Activated CD4-positive, alpha-beta memory T cell treated with anti-CD3 and anti-CD28 coated beads, Interleukin-2, amount 10 ng/mL, durations not matched to agents 7 days and 5 days (primary cell): ENCODE measurements around the gene ZBTB26. TPM values are rescaled to one million over a fixed set of nuclear protein-coding genes. Genes with fewer than 3 reads are reported as not detected.

Experiments used
- CTCF ChIA-PET: fragments of 350-600 bp; sonication (Branson Sonifier 250); formaldehyde crosslinking; loops from one replicate; lab custom pipeline; 2021; ENCODE audit warnings: antibody characterized with exemption, inconsistent platforms; lab: Charles Lee
- POLR2A ChIA-PET: fragments of 350-600 bp; sonication (Branson Sonifier 250); formaldehyde crosslinking; loops from one replicate; lab custom pipeline; 2021; ENCODE audit warnings: antibody characterized with exemption; lab: Charles Lee
- DNase-seq: peaks from one replicate; pipeline ENCODE4 v3.0.0-alpha.2; 2020
- H3K27ac Mint-ChIP-seq: one replicate; pipeline ENCODE4 v1.8.0; 2021; ENCODE audit warnings: mild to moderate bottlenecking, mixed read lengths
- H3K27me3 Mint-ChIP-seq: one replicate; pipeline ENCODE4 v1.8.0; 2021; ENCODE audit warnings: mixed read lengths
- H3K36me3 Mint-ChIP-seq: one replicate; pipeline ENCODE4 v1.8.0; 2021; ENCODE audit warnings: low read depth, mixed read lengths
- H3K4me1 Mint-ChIP-seq: one replicate; pipeline ENCODE4 v1.8.0; 2021; ENCODE audit warnings: mixed read lengths
- H3K4me3 Mint-ChIP-seq: one replicate; pipeline ENCODE4 v1.8.0; 2021; ENCODE audit warnings: mild to moderate bottlenecking, mixed read lengths
- H3K9me3 Mint-ChIP-seq: one replicate; pipeline ENCODE4 v1.8.0; 2021; ENCODE audit warnings: mixed read lengths
- total RNA-seq, 2 experiments: library from RNA; stranded (reverse); gene quantifications; one replicate each; pipeline ENCODE4 v1.2.3, GENCODE V29; 2021

Gene ZBTB26
- total RNA-seq, 2 experiments from 2014 or later: 8.4 to 8.5 TPM

DNA sequence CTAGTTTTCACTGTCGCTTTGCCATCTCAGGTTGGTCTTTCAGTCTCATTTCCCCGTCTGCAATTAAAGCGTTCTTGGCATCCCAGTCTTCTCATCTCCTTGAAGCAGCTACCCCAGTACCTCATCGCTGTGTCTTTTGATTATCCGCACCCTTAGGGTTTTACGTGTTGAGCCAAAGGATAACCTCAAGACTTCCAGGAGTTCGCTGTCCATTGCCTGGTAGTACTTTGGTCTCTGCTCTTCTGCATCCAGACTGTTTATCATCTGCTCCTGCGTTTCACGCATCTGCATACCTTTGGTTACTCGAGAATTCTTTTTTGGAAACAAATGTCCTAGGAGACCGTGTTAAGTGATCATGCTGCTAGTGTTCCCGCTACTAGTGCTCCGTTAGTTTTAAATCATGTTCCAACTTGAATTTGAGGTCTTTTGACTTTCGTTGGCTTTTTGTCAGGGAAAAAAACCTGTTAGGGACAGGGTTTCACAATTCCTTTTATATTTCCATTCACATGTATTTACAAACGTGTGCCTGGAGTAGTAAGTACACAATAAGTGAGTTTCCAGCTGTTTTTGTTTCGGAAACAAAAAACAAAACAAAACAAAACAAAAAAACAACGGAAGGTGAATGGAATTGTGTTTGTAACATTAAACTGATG, 10.4 kb upstream of the ZBTB26 start:
- H3K36me3 Mint-ChIP-seq: peaks cover 19% of the 10 kb centered on the region
- CTCF ChIA-PET: interaction anchor here (0.6 to 2.1 kb wide), 5 partner anchors 10 to 1301 kb away, joined by 3 to 9 read pairs (median 6); partner anchors contain the start of gene ZBTB26
- DNase-seq: peak; percentile 19
- peak overlapping the region; percentile 78 for H3K27ac Mint-ChIP-seq
- POLR2A ChIA-PET: interaction anchor here (0.8 to 4.1 kb wide), 10 partner anchors 11 to 113 kb away, joined by 3 to 59 read pairs (median 7); partner anchors contain the start of genes PDCL, RC3H2, ZBTB26 and ZBTB6
- H3K4me1 Mint-ChIP-seq: peaks cover 44% of the 10 kb centered on the region
- peak overlapping the region; percentile 92 for H3K4me3 Mint-ChIP-seq
- H3K27me3 Mint-ChIP-seq: no peaks in the 10 kb centered on the region
- H3K9me3 Mint-ChIP-seq: no peaks in the 10 kb centered on the region

DNA sequence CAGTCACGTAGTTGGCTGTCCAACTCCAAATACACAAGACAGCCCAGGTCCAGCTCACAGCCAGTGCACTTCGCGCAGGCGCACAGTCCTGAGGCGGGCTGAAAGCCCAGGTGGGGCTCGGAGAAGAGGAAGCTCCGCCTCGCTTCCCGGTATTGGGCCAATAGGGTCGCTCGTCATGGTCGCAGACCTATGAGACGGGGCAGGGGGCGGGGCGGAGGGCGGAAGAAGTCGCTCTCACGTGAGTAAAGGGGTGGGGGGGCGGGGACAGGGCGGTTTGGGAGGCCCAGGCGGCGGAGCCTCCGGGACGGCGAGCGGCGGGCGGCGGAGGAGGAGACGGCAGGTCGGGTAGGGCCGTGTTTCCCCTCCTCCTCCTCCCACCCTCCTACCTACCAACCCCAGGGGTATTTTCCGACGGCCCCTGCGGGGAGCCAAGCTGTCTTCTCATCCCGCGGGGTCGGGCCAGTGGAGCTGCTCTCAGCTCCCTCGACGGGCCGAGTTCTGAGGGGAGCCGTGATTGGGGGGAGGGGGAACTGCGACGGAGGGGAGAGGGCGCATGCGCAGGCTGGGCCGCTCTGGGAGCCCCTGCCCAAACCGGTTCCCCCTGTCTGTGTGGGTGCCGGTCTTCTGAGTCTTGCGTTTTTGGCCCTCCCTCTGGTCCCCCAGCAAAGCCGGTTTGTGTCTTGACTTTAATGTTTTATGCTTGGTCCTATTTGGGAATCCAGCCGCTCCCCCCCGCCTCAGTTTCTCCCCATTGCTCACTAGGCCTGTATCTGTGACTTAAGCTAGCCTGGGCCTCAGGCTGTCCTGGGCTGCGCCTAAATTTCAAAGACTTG, 9.7 kb upstream of the ZBTB26 start, which contains the start of gene RABGAP1:
RABGAP1 (plus strand) TSS at position 272 of the 833 bp plus-strand sequence. CDS start 16,040 bp downstream, outside the sequence.
- H3K27ac Mint-ChIP-seq: peak within 1 kb of the TSS; percentile 78
- CTCF ChIA-PET: interaction anchor here (0.5 to 2.1 kb wide), 8 partner anchors 9 to 409 kb away, joined by 3 to 9 read pairs (median 5); partner anchors contain the start of genes RC3H2 and ZBTB26
- no peaks in the 10 kb centered on the region for H3K27me3 Mint-ChIP-seq
- H3K36me3 Mint-ChIP-seq: peaks cover 26% of the 10 kb centered on the region
- H3K4me3 Mint-ChIP-seq: peak within 1 kb of the TSS; percentile 92
- no peaks in the 10 kb centered on the region for H3K9me3 Mint-ChIP-seq
- H3K4me1 Mint-ChIP-seq: peaks cover 41% of the 10 kb centered on the region
- peak; percentile 99 for DNase-seq
- POLR2A ChIA-PET: interaction anchor here (0.7 to 4.1 kb wide), 15 partner anchors 10 to 113 kb away, joined by 3 to 59 read pairs (median 4); partner anchors contain the start of genes PDCL, RC3H2, ZBTB26 and ZBTB6

DNA sequence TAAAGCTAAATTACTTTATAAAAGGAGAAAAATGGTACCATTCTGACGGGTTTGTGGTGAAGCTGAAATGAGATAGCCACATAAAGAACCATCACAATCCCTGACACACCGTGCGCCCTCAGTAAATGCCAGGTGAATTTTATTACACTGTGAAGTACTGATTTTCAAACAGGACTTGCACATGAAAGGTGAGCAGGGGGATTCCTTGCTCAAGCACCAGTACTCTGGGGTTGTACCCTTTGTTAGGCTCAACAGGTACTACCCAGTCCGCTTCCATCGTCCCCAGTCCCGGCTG, 9.1 kb upstream of the ZBTB26 start:
- Mint-ChIP-seq H3K27me3 (no peaks in the 10 kb centered on the region), H3K4me3 (peak overlapping the region; percentile 92), H3K36me3 (peaks cover 21% of the 10 kb centered on the region), H3K4me1 (peaks cover 36% of the 10 kb centered on the region), H3K27ac (peak overlapping the region; percentile 64), H3K9me3 (no peaks in the 10 kb centered on the region)
- no peak for DNase-seq
- ChIA-PET CTCF (interaction anchor here (0.5 to 2.1 kb wide), 8 partner anchors 8 to 409 kb away, joined by 3 to 9 read pairs (median 4); partner anchors contain the start of genes RC3H2 and ZBTB26), POLR2A (interaction anchor here (0.7 to 4.1 kb wide), 11 partner anchors 9 to 112 kb away, joined by 3 to 59 read pairs (median 6); partner anchors contain the start of genes PDCL, RC3H2, ZBTB26 and ZBTB6)

- Mint-ChIP-seq H3K4me3 (no peak overlapping the region), H3K9me3 (no peaks in the 10 kb centered on the region), H3K27me3 (no peaks in the 10 kb centered on the region), H3K27ac (no peak overlapping the region), H3K36me3 (peaks cover 22% of the 10 kb centered on the region), H3K4me1 (peaks cover 34% of the 10 kb centered on the region)
- DNase-seq: no peak
- CTCF ChIA-PET: interaction anchor here (2.1 kb wide), 1 partner anchor 7 kb away, joined by 9 read pairs; the partner anchor contains the start of gene ZBTB26
- POLR2A ChIA-PET: interaction anchor here (1.0 to 4.1 kb wide), 4 partner anchors 9 to 60 kb away, joined by 4 to 59 read pairs (median 47); partner anchors contain the start of genes RC3H2, ZBTB26 and ZBTB6
Measured at GRCh38 chr9:122939601-122940000, 8.3 kb upstream of the ZBTB26 start.

GRCh38 chr9:122936883-122937282, 5.6 kb upstream of the ZBTB26 start:
- no peak for DNase-seq
- Mint-ChIP-seq H3K36me3 (peaks cover 22% of the 10 kb centered on the region), H3K4me1 (peaks cover 28% of the 10 kb centered on the region), H3K27ac (no peak overlapping the region), H3K27me3 (no peaks in the 10 kb centered on the region), H3K4me3 (no peak overlapping the region), H3K9me3 (no peaks in the 10 kb centered on the region)
- CTCF ChIA-PET: no interaction called here
- POLR2A ChIA-PET: interaction anchor here (0.9 to 1.0 kb wide), 3 partner anchors 11 to 672 kb away, joined by 3 read pairs; partner anchors contain the start of genes MRRF, RBM18 and ZBTB6

DNA sequence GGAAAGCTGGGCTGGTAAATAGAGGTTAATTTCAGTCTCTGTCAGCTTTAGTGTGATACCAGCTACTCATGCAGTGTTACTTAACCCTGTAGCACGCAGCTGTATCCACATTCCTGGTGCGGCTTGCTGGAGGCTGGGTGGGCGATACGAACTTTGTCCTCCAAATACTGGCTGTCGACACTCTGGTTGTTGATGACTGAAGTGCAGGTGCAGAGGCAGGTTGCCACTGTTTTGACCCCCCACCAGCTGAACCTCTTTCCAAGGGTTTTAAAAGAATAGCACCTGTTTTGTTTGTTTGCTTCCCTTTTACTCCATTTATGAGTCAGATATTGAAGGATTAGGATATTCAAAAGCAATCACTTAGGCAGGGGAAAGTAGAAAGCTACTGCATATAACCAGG, 5.2 kb upstream of the ZBTB26 start:
- Mint-ChIP-seq H3K4me1 (peaks cover 23% of the 10 kb centered on the region), H3K27ac (no peak overlapping the region), H3K4me3 (no peak overlapping the region), H3K36me3 (peaks cover 22% of the 10 kb centered on the region), H3K27me3 (no peaks in the 10 kb centered on the region), H3K9me3 (no peaks in the 10 kb centered on the region)
- DNase-seq: no peak
- CTCF ChIA-PET: no interaction called here
- POLR2A ChIA-PET: interaction anchor here (0.9 kb wide), 2 partner anchors 23 to 671 kb away, joined by 3 read pairs; partner anchors contain the start of genes MRRF, RBM18 and ZBTB6

- DNase-seq: no peak
- H3K27ac Mint-ChIP-seq: no peak overlapping the region
- no peak overlapping the region for H3K4me3 Mint-ChIP-seq
- no peaks in the 10 kb centered on the region for H3K9me3 Mint-ChIP-seq
- ChIA-PET POLR2A (interaction anchor here (1.2 to 4.4 kb wide), 10 partner anchors 9 to 102 kb away, joined by 4 to 53 read pairs (median 7); partner anchors contain the start of genes PDCL, RABGAP1, RC3H2 and ZBTB6), CTCF (interaction anchor here (1.6 to 3.0 kb wide), 3 partner anchors 17 to 27 kb away, joined by 5 to 19 read pairs (median 7); partner anchors contain the start of gene ZBTB6)
- H3K4me1 Mint-ChIP-seq: peaks cover 13% of the 10 kb centered on the region
- no peaks in the 10 kb centered on the region for H3K27me3 Mint-ChIP-seq
- peaks cover 5% of the 10 kb centered on the region for H3K36me3 Mint-ChIP-seq
Measured at GRCh38 chr9:122930541-122931225, 629 bp downstream of the ZBTB26 start.

DNA sequence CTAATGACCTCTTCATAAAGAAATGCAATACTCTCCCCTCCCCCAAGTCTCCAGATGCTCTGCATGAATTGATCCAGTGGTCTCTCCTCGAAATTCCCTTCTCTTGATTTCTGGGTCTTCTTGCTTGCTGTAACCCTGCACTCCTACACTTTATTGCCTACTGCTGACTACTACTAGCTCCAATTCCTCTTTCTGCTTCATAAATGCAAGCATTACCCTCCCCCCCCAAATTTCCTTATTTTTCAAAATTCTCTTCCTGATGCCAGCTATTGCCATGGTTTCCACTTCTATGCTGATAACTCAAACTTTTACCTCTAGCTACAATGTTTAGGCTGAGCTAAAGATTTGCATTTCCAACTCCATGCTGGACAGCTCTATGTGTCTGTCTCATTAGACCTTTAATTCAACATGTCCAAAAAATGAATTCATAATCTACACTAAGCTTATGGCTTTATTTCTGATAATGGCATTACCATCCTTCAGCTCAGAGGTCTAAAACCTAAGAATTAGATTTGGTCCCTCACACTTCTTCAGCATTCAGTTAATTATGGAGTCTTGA, 1.4 kb downstream of the ZBTB26 start:
- Mint-ChIP-seq H3K27me3 (no peaks in the 10 kb centered on the region), H3K4me1 (peaks cover 11% of the 10 kb centered on the region), H3K4me3 (no peak overlapping the region), H3K9me3 (no peaks in the 10 kb centered on the region), H3K27ac (no peak overlapping the region), H3K36me3 (peaks cover 2% of the 10 kb centered on the region)
- ChIA-PET POLR2A (interaction anchor here (0.8 to 4.4 kb wide), 6 partner anchors 9 to 58 kb away, joined by 3 to 53 read pairs (median 26); partner anchors contain the start of genes RABGAP1, RC3H2 and ZBTB6), CTCF (interaction anchor here (1.2 to 2.1 kb wide), 3 partner anchors 17 to 76 kb away, joined by 3 to 7 read pairs (median 5); partner anchors contain the start of gene ZBTB6)
- DNase-seq: no peak

- CTCF ChIA-PET: no interaction called here
Measured at GRCh38 chr9:122923947-122924346, 7.4 kb downstream of the ZBTB26 start.

DNA sequence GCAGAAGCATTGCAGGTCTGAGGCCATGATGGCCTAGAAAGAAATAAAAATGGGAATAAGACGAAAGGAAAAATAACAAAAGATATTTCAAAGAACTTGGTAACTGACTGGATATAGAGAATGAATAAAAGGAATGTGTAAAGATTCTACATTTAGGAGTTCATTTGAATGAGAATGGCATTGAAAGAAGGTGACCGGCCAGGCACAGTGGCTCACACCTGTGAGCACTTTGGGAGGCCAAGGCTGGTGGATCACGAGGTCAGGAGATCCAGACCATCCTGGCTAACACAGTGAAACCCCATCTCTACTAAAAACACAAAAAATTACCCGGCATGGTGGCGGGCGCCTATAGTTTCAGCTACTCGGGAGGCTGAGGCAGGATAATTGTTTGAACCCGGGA, 8.6 kb downstream of the ZBTB26 start:
- no peaks in the 10 kb centered on the region for H3K9me3 Mint-ChIP-seq
- no peak overlapping the region for H3K27ac Mint-ChIP-seq
- no peaks in the 10 kb centered on the region for H3K4me1 Mint-ChIP-seq
- peaks cover 17% of the 10 kb centered on the region for H3K36me3 Mint-ChIP-seq
- ChIA-PET POLR2A (interaction anchor here (1.9 kb wide), 1 partner anchor 9 kb away, joined by 4 read pairs; the partner anchor contains the start of gene ZBTB26), CTCF (interaction anchor here (1.1 kb wide), 1 partner anchor 13 kb away, joined by 3 read pairs; no protein-coding TSS in a partner anchor)
- no peak overlapping the region for H3K4me3 Mint-ChIP-seq
- H3K27me3 Mint-ChIP-seq: no peaks in the 10 kb centered on the region
- no peak for DNase-seq

More at GRCh38 chr9:122923947-122924346, 7.4 kb downstream of the ZBTB26 start:
- Mint-ChIP-seq H3K27ac (no peak overlapping the region), H3K4me3 (no peak overlapping the region), H3K9me3 (no peaks in the 10 kb centered on the region), H3K36me3 (peaks cover 14% of the 10 kb centered on the region), H3K27me3 (no peaks in the 10 kb centered on the region), H3K4me1 (no peaks in the 10 kb centered on the region)
- POLR2A ChIA-PET: interaction anchor here (2.2 kb wide), 1 partner anchor 11 kb away, joined by 6 read pairs; the partner anchor contains the start of gene ZBTB6
- no peak for DNase-seq

GRCh38 chr9:122918310-122918709, 13.0 kb downstream of the ZBTB26 start:
- H3K4me3 Mint-ChIP-seq: no peak overlapping the region
- no peaks in the 10 kb centered on the region for H3K27me3 Mint-ChIP-seq
- H3K27ac Mint-ChIP-seq: no peak overlapping the region
- H3K9me3 Mint-ChIP-seq: no peaks in the 10 kb centered on the region
- no peak for DNase-seq
- peaks cover 4% of the 10 kb centered on the region for H3K4me1 Mint-ChIP-seq
- ChIA-PET CTCF (no interaction called here), POLR2A (interaction anchor here (1.7 kb wide), 1 partner anchor 14 kb away, joined by 8 read pairs; the partner anchor contains the start of gene ZBTB26)
- peaks cover 23% of the 10 kb centered on the region for H3K36me3 Mint-ChIP-seq
